DMS 273 treated with DMSO at 0.1 percent for 48 hours (cell line): ENCODE measurements around the gene STARD3.
"Not testable (repeated sequence)": the region's sequence is repeated elsewhere in the genome, so short reads cannot be mapped to it uniquely, and the experiment has no call there.

Source experiments
- DNase-seq: peaks from one replicate; lab custom pipeline; 2025; lab: John Stamatoyannopoulos, UW

STARD3 gene

GRCh38 chr17:39636927-39637736 lies at the start of gene STARD3:
STARD3 (plus strand) TSS chr17:39637144; CDS start chr17:39653532, 16,388 bp downstream.
- DNase-seq, result peak; percentile 47

GRCh38 chr17:39590180-39590579 lies 46.8 kb upstream of the STARD3 start:
- not testable (repeated sequence) for DNase-seq

GRCh38 chr17:39591958-39592954 lies 44.7 kb upstream of the STARD3 start:
- no peak for DNase-seq

GRCh38 chr17:39593371-39593770 lies 43.6 kb upstream of the STARD3 start:
- no peak for DNase-seq

- DNase-seq, result no peak
These were observed 41.6 kb upstream of the STARD3 start for GRCh38 chr17:39595294-39595693.

GRCh38 chr17:39595928-39596510 lies 40.9 kb upstream of the STARD3 start:
- no peak for DNase-seq

GRCh38 chr17:39596543-39597267 lies 40.2 kb upstream of the STARD3 start:
- peak; percentile 70 for DNase-seq

- DNase-seq, result peak; percentile 25
These were observed 39.4 kb upstream of the STARD3 start for GRCh38 chr17:39597372-39598046.

GRCh38 chr17:39598047-39598481 lies 38.9 kb upstream of the STARD3 start:
- DNase-seq, result no peak

GRCh38 chr17:39598630-39599003 lies 38.3 kb upstream of the STARD3 start:
- no peak for DNase-seq

- DNase-seq, result peak; percentile 51
These were observed 37.8 kb upstream of the STARD3 start for GRCh38 chr17:39599004-39599664.

- DNase-seq, result no peak
These were observed 37.2 kb upstream of the STARD3 start for GRCh38 chr17:39599665-39600231.

GRCh38 chr17:39600288-39600996 lies 36.5 kb upstream of the STARD3 start:
- DNase-seq, result no peak

- DNase-seq, result no peak
These were observed 35.8 kb upstream of the STARD3 start for GRCh38 chr17:39600997-39601597.

- no peak for DNase-seq
These were observed 35.0 kb upstream of the STARD3 start for GRCh38 chr17:39601758-39602532.

GRCh38 chr17:39602533-39603303 lies 34.2 kb upstream of the STARD3 start:
- DNase-seq, result no peak

- DNase-seq, result no peak
These were observed 33.5 kb upstream of the STARD3 start for GRCh38 chr17:39603304-39604016.
